AG10803 (cell line): ENCODE data around the gene IL18R1.

ENCODE experiments used
- DNase-seq: peaks from one replicate; pipeline ENCODE4 v3.0.0; 2010; ENCODE audit warnings: low read depth
- H3K4me3 ChIP-seq: 2 replicates; pipeline ENCODE4 v1.5.1; 2011; ENCODE audit warnings: mild to moderate bottlenecking, low read length, control low read depth
- CTCF ChIP-seq: conservative IDR thresholded peaks from 2 replicates; pipeline ENCODE4 v1.5.1; 2011; ENCODE audit warnings: mild to moderate bottlenecking, low read length, control low read depth, inconsistent platforms

IL18R1 gene

GRCh38 chr2:102335871-102336366 is 19.7 kb upstream of the IL18R1 start:
- TF ChIP-seq CTCF, result no peak
- H3K4me3 ChIP-seq, result no peak overlapping the region

GRCh38 chr2:102336502-102336945 is 19.1 kb upstream of the IL18R1 start:
- no peak overlapping the region for H3K4me3 ChIP-seq
- peak; percentile 9 for DNase-seq
- no peak for TF ChIP-seq CTCF

More at GRCh38 chr2:102335871-102336366, 19.7 kb upstream of the IL18R1 start:
- no peak for DNase-seq

GRCh38 chr2:102337012-102337411 is 18.6 kb upstream of the IL18R1 start:
- DNase-seq, result peak; percentile 32
- no peak overlapping the region for H3K4me3 ChIP-seq
- TF ChIP-seq CTCF, result no peak

GRCh38 chr2:102337481-102338386 is 17.9 kb upstream of the IL18R1 start:
- no peak overlapping the region for H3K4me3 ChIP-seq

GRCh38 chr2:102340778-102341177 is 14.8 kb upstream of the IL18R1 start:
- DNase-seq, result no peak
- TF ChIP-seq CTCF, result no peak
- H3K4me3 ChIP-seq, result no peak overlapping the region

More at GRCh38 chr2:102337481-102338386, 17.9 kb upstream of the IL18R1 start:
- no peak for TF ChIP-seq CTCF
- DNase-seq, result peak; percentile 21

- no peak overlapping the region for H3K4me3 ChIP-seq
- TF ChIP-seq CTCF, result peak; percentile 42
Observed at GRCh38 chr2:102342888-102343287, 12.7 kb upstream of the IL18R1 start.

GRCh38 chr2:102344397-102344796 is 11.2 kb upstream of the IL18R1 start:
- TF ChIP-seq CTCF, result no peak
- no peak for DNase-seq
- no peak overlapping the region for H3K4me3 ChIP-seq

More at GRCh38 chr2:102342888-102343287, 12.7 kb upstream of the IL18R1 start:
- DNase-seq, result peak; percentile 12
